Measurements from ENCODE around the gene SBK2. TPM values are rescaled to one million over a fixed set of nuclear protein-coding genes. Genes with fewer than 3 reads are reported as not detected.

The SBK2 gene
- total RNA-seq, 4 donors from 2014 or later, result not detected

- H3K36me3 ChIP-seq, result no peaks in the 10 kb centered on the region
- no peaks in the 10 kb centered on the region for H3K9me3 ChIP-seq
- H3K4me3 ChIP-seq, result no peak overlapping the region
- TF ChIP-seq CTCF (IDR thresholded peaks at IDR 0.05) (no peak), EP300 (IDR thresholded peaks at IDR 0.05) (no peak), POLR2A (IDR thresholded peaks at IDR 0.05; ENCODE audit: low read depth) (no peak), POLR2AphosphoS5 (IDR thresholded peaks at IDR 0.05) (no peak)
- intact Hi-C loops (cut with DNase I), result no loop called here
- H3K27ac ChIP-seq (replicated peaks in 1 of 4), result no peak overlapping the region
- WGBS, result 66% methylated on average over 13 of the region's 13 CpGs
- H3K27me3 ChIP-seq, result peaks cover 0 to 59% (median 9%) of the 10 kb centered on the region in 4 donors
- H3K4me1 ChIP-seq, result peaks cover 0 to 10% (median 6%) of the 10 kb centered on the region in 4 donors
- DNase-seq (ENCODE audit: extremely low spot score), result no peak
These were observed 16.6 kb upstream of the SBK2 start for GRCh38 chr19:55553217-55554182.

DNA sequence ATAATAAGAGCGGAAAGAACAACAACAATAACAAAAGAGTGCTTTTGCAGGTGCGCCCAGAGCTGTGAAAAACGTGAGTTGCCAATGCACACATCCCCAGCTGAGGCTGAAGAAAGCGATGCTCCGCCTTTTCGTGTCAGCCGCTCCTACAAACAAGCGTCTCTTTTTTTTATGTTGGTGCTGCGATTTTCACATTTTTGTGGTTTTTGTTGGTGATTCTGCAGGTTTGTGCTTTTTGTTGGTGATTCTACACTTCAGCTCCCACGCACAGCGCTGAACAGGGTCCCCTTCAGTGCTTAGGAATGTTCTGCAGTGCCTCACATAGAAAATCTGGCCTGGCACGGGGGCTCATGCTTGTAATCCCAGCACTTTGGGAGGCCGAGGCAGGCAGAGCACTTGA, 15.7 kb upstream of the SBK2 start:
- peaks cover under 1 to 10% (median 8%) of the 10 kb centered on the region in 4 donors for H3K4me1 ChIP-seq
- intact Hi-C loops (cut with DNase I), result no loop called here
- no peaks in the 10 kb centered on the region for H3K36me3 ChIP-seq
- H3K9me3 ChIP-seq, result no peaks in the 10 kb centered on the region
- H3K4me3 ChIP-seq, result no peak overlapping the region
- H3K27me3 ChIP-seq, result peaks cover 0 to 67% (median 9%) of the 10 kb centered on the region in 4 donors
- DNase-seq (ENCODE audit: extremely low spot score), result no peak
- TF ChIP-seq CTCF (IDR thresholded peaks at IDR 0.05), result no peak
- no peak for TF ChIP-seq EP300 (IDR thresholded peaks at IDR 0.05)
- no peak for TF ChIP-seq POLR2A (IDR thresholded peaks at IDR 0.05; ENCODE audit: low read depth)
- no peak for TF ChIP-seq POLR2AphosphoS5 (IDR thresholded peaks at IDR 0.05)
- no peak overlapping the region for H3K27ac ChIP-seq (replicated peaks in 1 of 4)
- 67% methylated on average over 13 of the region's 13 CpGs for WGBS

GRCh38 chr19:55552206-55552605, 15.3 kb upstream of the SBK2 start:
- intact Hi-C loops (cut with DNase I), result no loop called here
- Histone ChIP-seq H3K4me3 (no peak overlapping the region), H3K36me3 (no peaks in the 10 kb centered on the region), H3K27me3 (peaks cover 0 to 72% (median 9%) of the 10 kb centered on the region in 4 donors), H3K9me3 (no peaks in the 10 kb centered on the region), H3K27ac (replicated peaks in 1 of 4) (no peak overlapping the region), H3K4me1 (peaks cover 4 to 13% (median 11%) of the 10 kb centered on the region in 4 donors)
- no peak for TF ChIP-seq CTCF (IDR thresholded peaks at IDR 0.05)
- TF ChIP-seq EP300 (IDR thresholded peaks at IDR 0.05), result no peak
- TF ChIP-seq POLR2A (IDR thresholded peaks at IDR 0.05; ENCODE audit: low read depth), result no peak
- TF ChIP-seq POLR2AphosphoS5 (IDR thresholded peaks at IDR 0.05), result no peak
- WGBS, result 76% methylated on average over 5 of the region's 5 CpGs
- DNase-seq (ENCODE audit: extremely low spot score), result no peak

DNA sequence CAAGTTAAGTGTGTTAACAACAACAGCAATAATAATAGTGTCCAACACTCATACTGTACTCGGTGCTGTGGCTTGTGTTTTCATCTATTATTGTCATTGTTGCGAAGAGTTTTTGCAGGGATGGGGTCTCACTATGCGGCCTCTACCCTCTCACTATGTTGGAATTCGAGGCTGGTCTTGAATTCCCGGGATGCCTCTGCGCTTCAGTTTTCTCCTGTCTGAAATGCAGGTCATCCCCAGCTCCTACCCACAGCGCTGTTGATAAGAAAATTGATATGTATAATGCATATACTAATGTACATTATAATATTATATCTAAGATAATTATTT, 13.4 kb upstream of the SBK2 start:
- H3K36me3 ChIP-seq, result no peaks in the 10 kb centered on the region
- intact Hi-C loops (cut with DNase I), result no loop called here
- no peak for DNase-seq (ENCODE audit: extremely low spot score)
- H3K4me1 ChIP-seq, result peaks cover 23 to 32% (median 30%) of the 10 kb centered on the region in 4 donors
- TF ChIP-seq CTCF (IDR thresholded peaks at IDR 0.05) (no peak), POLR2AphosphoS5 (IDR thresholded peaks at IDR 0.05) (no peak), POLR2A (IDR thresholded peaks at IDR 0.05; ENCODE audit: low read depth) (no peak), EP300 (IDR thresholded peaks at IDR 0.05) (no peak)
- 63% methylated on average over 7 of the region's 7 CpGs for WGBS
- peaks cover 0 to 89% (median 9%) of the 10 kb centered on the region in 4 donors for H3K27me3 ChIP-seq
- no peak overlapping the region for H3K4me3 ChIP-seq
- no peaks in the 10 kb centered on the region for H3K9me3 ChIP-seq
- no peak overlapping the region for H3K27ac ChIP-seq (replicated peaks in 1 of 4)
